AG09319 (cell line): ENCODE results near the gene ADARB1.

ENCODE experiments used
- DNase-seq: peaks from one replicate; pipeline ENCODE4 v3.0.0-alpha.2; 2010; ENCODE audit warnings: low read depth; ENCODE audit errors: extremely low read depth
- TF ChIP-seq, protein P1 (sequence below): IDR thresholded peaks from 2 replicates; pipeline ENCODE4 v1.5.1; 2011; ENCODE audit warnings: low read depth, mild to moderate bottlenecking, inconsistent platforms, low read length, moderate library complexity

ADARB1 gene

DNA sequence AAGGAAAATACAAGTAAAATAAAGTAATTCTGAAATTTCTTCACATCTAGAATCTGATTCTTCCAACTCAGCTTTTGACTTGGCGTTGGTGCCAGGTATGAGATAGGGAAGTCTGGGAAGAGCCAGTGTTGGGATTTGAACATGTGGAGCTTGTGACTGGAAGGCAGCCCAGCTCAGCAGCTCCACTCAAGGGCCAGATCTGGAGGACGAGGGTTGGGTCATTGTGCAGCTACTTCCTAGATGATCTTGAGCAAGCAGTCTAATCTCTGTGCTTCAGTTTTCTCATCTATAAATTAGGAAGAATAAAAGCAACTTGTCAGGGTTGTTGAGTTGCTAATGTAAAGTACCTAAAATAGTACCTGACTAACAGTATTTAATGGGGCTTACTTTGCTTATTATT, 5.0 kb downstream of the ADARB1 start:
- no peak for DNase-seq
- TF ChIP-seq, protein P1, sequence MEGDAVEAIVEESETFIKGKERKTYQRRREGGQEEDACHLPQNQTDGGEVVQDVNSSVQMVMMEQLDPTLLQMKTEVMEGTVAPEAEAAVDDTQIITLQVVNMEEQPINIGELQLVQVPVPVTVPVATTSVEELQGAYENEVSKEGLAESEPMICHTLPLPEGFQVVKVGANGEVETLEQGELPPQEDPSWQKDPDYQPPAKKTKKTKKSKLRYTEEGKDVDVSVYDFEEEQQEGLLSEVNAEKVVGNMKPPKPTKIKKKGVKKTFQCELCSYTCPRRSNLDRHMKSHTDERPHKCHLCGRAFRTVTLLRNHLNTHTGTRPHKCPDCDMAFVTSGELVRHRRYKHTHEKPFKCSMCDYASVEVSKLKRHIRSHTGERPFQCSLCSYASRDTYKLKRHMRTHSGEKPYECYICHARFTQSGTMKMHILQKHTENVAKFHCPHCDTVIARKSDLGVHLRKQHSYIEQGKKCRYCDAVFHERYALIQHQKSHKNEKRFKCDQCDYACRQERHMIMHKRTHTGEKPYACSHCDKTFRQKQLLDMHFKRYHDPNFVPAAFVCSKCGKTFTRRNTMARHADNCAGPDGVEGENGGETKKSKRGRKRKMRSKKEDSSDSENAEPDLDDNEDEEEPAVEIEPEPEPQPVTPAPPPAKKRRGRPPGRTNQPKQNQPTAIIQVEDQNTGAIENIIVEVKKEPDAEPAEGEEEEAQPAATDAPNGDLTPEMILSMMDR = no peak

DNA sequence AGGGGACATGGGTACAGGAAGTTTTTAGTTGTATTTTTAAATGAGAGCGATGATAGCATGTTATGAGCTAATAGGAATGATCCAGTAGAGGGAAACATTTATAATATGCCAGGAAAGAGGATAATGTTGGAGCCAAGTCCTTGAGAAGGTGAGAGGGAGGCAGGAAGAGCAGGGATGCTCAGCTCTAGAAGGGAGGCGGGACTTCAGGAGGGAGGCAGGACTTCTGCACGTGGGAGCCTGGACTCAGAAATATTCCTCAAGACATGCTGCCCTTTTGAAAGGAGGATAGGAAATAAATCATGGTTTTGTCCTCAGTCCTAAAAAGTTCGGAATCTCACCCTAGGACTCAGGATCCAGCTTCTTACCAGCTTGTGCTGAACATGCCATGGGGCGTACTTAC, 5.9 kb downstream of the ADARB1 start:
- no peak for DNase-seq
- TF ChIP-seq, protein P1 = no peak

DNA sequence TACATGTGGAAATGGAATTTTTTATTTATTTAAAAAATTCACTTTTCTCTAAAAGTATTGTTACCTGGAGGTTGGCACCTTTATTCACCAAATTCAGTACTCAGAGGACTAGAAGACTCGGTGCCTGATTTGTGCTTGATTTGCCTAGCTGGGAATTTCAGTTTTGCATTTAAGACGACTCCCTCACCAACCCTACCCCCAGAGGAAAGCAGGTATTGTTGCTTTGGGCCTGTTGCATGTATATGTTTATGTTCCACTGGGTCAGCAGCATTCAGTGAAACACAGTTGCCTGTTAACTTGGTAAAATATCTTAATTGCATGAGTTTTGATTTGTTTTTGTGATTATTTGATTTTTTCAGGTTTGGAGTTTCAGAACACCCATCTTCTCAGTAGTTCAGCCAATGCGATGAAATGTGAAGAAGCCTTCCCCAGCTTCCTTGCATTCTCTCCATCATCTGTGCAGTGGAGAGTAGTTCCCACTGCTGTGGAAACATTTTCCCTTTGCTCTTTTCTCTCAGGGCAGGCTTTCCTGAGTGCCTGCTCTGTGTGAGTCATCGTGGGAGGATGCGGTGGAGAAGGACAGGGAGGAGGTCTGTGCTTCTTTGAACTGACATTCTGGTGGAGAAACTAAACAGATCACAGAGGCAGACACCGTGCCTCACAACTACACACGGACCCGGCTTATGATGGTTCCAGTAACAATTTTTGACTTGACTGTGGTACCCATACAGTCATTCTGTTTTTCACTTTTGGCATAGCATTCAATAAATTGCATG, 6.4 kb downstream of the ADARB1 start:
- no peak for DNase-seq
- TF ChIP-seq, protein P1 = no peak

DNA sequence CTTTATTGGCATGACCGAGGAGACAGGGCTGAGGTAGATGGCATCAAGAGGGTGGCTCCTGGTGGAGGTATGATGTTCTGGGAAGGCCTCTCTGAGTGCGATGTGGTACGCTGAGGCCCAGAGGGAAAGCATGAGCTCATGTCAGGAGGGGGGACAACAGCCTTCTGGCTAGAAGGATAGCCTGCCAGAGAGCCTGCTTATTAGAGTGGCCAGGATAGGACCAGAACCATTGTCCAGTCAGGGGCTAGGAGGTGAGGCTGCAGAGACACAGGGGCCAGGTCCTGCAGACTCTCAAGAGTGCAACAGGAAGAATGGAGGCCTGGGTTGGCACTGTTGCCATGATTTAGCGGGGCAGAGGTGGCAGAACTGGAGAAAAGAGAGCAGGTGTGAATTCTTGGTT, 7.3 kb downstream of the ADARB1 start:
- DNase-seq = no peak
- TF ChIP-seq, protein P1 = no peak

DNA sequence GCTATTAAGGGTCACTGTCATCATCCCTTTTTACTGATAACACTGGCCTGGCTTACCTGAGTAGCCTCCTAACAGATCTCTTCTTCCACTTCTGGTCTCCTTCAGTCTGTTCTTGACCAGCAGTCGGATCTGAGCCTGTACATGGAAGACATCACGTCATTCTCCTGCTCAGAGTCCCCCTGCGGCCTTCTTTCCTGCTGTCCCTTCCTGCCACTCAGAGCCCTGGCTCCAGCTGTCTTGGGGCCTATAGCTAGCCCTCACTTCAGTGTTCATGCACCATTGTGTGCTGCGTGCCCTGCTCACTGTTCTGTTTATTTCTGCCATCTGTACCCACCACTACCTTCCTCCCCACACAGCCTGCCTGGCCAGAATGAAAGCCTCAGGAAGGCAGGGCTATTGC, 8.4 kb downstream of the ADARB1 start:
- TF ChIP-seq, protein P1 = no peak
- no peak for DNase-seq

DNA sequence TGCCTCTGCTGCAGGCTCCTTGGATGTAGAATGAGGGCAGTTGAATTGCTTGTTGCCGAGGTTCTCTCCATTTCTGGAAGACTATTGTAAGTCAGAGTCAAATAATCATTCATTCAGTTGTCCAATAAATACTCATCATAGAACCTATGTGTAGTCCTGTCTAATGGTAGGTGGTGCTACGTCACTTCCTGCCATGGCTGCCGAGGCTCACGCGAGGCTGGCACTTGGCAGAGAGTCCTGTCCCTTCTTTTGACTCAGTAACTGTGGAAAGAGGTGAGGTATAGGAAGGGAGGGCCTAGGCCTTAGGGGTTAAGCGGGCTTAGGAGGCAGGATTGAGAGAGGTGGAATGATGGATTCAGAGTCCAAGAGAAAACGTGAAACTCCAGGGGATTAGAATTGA, 9.7 kb downstream of the ADARB1 start:
- TF ChIP-seq, protein P1 = no peak
- DNase-seq = no peak

DNA sequence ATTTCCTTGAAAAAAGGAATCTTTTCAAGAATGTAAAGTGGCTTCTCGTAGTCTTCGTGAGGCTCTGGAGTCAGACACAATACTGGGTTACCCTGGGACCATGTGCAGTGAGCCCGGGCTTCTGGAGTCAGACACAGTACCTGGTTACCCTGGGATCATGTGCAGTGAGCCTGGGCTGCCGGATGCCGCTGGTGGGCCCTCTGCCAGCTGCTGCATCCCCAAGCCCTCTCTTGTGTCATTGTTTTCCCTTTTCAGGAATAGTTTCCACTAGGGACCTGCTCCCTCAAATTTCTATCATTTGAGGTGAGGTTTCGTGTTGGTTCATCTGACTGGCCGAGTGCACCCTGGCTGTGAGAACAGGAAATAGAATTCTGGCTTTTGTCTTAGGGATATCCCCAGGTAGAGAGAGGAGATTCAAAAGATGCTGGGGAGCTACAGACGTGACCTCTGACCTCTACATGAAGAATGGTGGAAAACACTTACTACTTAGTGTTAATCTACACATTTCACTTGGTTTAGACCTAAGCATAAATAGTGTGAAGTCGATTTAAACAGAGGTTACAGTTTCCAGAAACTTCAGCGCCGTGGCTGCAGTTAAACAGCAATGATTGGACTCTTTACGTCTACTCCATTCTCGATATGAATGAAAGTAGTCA, 10.6 kb downstream of the ADARB1 start:
- TF ChIP-seq, protein P1 = no peak
- no peak for DNase-seq
